Measurements from ENCODE around the gene EPB41L2.

Gene EPB41L2

DNA sequence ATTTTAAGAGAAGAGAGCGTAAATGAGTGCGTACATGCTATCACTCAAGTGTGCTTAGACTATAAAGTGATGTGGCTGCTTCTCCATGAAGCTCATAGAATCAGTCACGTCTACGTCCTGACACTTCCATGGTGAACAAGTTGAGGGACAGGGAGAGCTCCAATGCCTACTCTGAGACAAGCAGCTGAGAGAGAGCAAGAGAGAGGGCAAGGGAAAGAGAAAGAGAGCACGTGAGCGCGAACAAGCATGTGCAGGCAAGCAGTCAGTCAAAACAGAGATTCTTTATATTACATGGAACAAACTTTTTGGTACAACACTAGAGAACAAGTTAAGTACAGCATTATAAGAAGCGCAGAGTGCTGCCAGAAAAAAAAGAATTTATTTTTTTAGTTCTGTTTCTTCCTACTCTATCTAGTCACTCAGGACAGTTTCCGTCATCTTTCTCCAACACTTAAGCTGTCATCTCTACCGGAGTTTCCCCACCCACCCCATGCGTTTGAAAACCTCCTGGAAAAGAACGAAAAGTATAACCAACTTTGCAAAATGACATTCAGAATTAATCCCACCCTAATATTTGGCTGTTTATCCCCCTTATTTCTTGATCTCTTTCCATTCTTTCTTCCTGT is 61.8 kb downstream of the EPB41L2 start:
- no peak overlapping the region for H3K4me3 ChIP-seq (ENCODE audit: low read length)
- TF ChIP-seq, protein P1, sequence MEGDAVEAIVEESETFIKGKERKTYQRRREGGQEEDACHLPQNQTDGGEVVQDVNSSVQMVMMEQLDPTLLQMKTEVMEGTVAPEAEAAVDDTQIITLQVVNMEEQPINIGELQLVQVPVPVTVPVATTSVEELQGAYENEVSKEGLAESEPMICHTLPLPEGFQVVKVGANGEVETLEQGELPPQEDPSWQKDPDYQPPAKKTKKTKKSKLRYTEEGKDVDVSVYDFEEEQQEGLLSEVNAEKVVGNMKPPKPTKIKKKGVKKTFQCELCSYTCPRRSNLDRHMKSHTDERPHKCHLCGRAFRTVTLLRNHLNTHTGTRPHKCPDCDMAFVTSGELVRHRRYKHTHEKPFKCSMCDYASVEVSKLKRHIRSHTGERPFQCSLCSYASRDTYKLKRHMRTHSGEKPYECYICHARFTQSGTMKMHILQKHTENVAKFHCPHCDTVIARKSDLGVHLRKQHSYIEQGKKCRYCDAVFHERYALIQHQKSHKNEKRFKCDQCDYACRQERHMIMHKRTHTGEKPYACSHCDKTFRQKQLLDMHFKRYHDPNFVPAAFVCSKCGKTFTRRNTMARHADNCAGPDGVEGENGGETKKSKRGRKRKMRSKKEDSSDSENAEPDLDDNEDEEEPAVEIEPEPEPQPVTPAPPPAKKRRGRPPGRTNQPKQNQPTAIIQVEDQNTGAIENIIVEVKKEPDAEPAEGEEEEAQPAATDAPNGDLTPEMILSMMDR (conservative IDR thresholded peaks at IDR 0.05; ENCODE audit: low read depth, low read length) = no peak
- DNase-seq (ENCODE audit: low read depth) = no peak

DNA sequence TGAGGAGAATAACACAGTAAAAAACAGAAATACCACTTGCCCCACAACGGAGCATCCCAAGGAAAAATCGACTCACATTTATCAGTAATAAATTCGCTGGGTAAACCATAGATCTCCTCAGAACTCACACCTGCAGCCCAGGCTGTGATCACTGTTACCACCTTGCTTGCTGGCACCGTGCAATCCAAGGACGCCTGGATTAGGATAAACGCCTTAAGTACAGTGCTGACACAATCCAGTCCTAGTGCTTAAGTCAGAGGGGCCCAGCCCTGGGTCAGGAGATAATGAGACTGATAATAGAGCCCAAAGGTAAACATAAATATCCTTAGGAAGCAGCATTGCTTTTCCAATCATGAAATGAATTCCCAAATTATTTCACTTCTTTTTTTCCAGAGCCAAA is 62.5 kb downstream of the EPB41L2 start:
- H3K4me3 ChIP-seq (ENCODE audit: low read length) = no peak overlapping the region
- TF ChIP-seq, protein P1 (conservative IDR thresholded peaks at IDR 0.05; ENCODE audit: low read depth, low read length) = no peak
- no peak for DNase-seq (ENCODE audit: low read depth)

DNA sequence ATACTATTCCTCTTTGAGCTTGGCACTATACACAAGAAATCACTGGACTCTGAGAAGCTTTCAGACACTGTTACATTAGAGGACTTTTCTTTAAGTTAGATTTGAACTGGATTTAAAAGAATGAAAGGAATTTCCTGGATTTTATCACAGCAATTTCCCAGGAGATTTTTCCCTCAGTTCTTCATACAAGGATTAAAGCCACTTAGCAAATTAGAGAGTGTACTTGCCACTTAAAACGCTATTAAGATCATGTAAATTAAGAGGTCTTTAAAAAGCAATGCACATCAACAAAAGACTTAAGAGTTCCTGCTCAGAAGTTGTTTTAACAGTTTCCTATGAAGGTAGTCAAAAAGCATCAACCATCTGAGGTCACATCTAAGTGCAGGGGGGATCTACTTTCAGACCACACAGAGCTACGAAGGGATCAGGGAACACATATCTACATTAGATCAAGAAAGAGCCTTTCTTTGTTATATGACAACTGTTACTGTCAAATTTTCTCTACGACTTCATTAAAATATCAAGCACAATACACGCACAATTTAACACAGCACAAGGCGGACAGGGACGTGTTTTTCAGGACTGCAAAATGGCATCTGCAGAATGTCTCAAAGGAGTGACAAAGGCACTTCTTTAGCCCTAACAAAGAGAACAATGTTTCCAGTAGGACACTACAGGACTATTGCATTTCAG is 65.8 kb downstream of the EPB41L2 start:
- H3K4me3 ChIP-seq (ENCODE audit: low read length) = peak overlapping the region; percentile 0
- TF ChIP-seq, protein P1 (conservative IDR thresholded peaks at IDR 0.05; ENCODE audit: low read depth, low read length) = no peak
- DNase-seq (ENCODE audit: low read depth) = peak; percentile 76

DNA sequence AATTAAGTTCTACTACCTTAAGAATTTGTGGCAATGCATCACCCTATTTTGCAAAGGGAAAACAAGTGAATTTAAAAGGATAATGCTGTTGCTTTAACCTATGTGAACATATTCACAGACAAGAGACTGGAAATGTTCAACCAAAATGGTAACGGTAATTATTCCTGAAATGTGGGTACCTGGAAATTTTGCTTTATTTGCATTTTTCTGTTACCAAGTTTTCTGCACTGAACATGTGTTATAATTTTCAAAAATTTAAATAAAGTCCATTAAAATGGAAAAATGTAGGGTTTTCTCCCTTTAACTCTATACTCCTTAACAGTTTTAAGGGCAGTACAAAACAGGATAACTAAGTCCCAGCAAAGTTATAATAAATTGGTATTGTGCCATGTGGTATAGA is 66.4 kb downstream of the EPB41L2 start:
- DNase-seq (ENCODE audit: low read depth) = no peak
- TF ChIP-seq, protein P1 (conservative IDR thresholded peaks at IDR 0.05; ENCODE audit: low read depth, low read length) = no peak
- no peak overlapping the region for H3K4me3 ChIP-seq (ENCODE audit: low read length)

DNA sequence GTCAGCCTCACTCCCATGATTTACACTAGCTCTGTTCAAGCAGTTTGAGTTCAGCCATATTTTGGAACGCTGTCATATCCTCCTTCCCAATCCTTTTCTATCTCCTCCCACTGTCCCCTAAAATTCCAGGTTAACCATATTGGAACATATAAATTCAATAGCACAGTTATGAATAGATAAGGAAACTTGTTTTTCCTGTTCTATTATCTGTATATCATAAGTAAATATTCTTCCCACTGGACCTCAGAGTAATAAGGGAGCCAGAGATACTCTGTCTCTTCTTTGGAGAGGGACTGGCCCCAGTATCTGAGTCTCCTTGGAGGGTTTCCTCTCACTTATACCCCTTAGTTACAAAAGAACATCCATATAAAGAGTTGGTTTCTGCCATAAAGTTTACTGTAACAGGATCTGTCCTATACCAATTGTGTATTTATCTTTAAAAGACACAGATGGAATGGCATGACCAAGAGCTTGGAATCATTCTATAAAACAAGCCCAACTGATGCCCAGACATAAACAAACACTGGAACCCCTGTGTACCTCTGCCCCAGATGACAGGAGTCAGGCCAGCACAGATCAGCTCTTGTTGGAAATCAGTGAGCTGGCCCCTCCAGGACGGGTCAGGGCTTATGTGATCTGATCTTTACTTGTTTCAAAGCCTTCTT is 67.1 kb downstream of the EPB41L2 start:
- TF ChIP-seq, protein P1 (conservative IDR thresholded peaks at IDR 0.05; ENCODE audit: low read depth, low read length) = no peak
- no peak overlapping the region for H3K4me3 ChIP-seq (ENCODE audit: low read length)
- DNase-seq (ENCODE audit: low read depth) = no peak

DNA sequence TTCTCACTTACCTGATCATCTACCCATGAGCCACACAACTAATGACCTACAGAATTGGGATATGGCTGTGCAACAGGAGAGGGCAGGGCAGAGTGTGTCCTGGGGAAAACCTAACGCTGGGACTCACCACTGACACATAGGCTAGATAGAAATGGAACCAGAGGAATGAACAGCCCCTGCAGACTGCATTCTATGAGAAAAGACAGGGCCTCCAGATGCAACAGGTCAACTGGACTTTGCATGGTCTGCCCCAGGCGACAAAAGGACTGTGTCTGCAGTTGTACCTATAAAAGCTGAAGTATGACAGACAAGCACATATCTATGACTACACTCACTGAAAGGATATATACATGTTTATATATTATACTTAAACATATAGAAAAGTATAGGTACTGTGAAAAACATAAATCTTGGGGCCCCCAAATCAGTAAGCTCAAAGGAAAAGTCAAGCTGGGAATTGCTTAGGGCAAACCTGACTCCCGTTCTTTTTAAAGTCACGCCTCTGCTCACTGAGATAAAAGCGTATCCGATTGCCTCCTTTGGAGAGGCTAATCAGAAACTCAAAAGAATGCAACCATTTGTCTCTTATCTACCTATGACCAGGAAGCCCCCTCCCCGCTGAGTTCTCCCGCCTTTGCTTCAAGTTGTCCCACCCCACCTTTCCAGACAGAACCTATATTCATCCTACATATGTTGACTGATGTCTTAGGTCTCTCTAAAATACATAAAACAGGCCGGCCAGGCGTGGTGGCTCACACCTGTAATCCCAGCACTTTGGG is 68.5 kb downstream of the EPB41L2 start:
- DNase-seq (ENCODE audit: low read depth) = no peak
- no peak overlapping the region for H3K4me3 ChIP-seq (ENCODE audit: low read length)
- TF ChIP-seq, protein P1 (conservative IDR thresholded peaks at IDR 0.05; ENCODE audit: low read depth, low read length) = no peak

All from retinal pigment epithelial cell (primary cell).